ENCODE data around the gene EXOC6.

The EXOC6 gene

DNA sequence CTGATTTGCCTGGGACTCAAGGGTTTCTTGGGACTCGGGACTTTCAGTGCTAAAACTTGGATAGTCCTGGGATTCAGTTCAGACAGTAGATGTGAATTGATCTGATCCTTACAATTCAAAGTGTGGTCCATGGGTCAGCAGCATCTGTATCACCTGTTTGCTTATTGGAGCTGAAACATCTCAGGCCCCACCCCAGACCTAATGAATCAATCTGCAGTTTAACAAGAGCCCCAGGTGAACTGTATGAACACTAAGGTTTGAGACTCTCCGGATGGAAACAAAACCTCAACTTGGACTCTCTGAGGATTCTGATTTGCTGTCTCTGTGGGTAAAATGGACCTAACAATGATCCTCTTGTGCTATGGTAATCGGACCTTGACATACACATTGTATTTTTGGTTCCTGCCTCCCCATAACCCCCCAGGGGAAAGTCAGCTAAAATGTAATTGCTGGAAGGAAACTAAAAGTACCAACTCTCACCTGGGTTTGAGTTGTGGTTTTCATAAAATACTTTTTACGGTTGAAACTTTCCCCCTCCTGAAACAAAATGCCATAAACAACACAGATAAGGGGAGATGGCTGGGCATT lies 237.0 kb downstream of the EXOC6 start:
- Histone ChIP-seq H3K9me2 (replicated peaks; ENCODE audit: low read depth, low read length) (no peaks in the 10 kb centered on the region), H3K79me2 (ENCODE audit: insufficient read depth, low read length) (no peaks in the 10 kb centered on the region), H3F3A (ENCODE audit: low read depth) (no peaks in the 10 kb centered on the region), H3K4me2 (ENCODE audit: low read depth, low read length, poor library complexity, severe bottlenecking) (no peak overlapping the region), H3K4me3 (ENCODE audit: low read length, poor library complexity, severe bottlenecking) (no peak overlapping the region), H3K4me1 (ENCODE audit: insufficient read depth, low read length, poor library complexity, severe bottlenecking) (no peaks in the 10 kb centered on the region), H2AFZ (ENCODE audit: low read length) (no peak overlapping the region), H3K27me3 (ENCODE audit: insufficient read depth, low read length, poor library complexity, severe bottlenecking) (no peaks in the 10 kb centered on the region), H4K20me1 (ENCODE audit: insufficient read depth, low read length, poor library complexity, severe bottlenecking) (no peaks in the 10 kb centered on the region), H3K9ac (ENCODE audit: low read depth, low read length, poor library complexity, severe bottlenecking) (no peak overlapping the region), H3K9me3 (ENCODE audit: insufficient read depth, low read depth, low read length) (no peaks in the 10 kb centered on the region), H3K36me3 (ENCODE audit: insufficient read depth, low read length) (no peaks in the 10 kb centered on the region)
- TF ChIP-seq, protein P1, sequence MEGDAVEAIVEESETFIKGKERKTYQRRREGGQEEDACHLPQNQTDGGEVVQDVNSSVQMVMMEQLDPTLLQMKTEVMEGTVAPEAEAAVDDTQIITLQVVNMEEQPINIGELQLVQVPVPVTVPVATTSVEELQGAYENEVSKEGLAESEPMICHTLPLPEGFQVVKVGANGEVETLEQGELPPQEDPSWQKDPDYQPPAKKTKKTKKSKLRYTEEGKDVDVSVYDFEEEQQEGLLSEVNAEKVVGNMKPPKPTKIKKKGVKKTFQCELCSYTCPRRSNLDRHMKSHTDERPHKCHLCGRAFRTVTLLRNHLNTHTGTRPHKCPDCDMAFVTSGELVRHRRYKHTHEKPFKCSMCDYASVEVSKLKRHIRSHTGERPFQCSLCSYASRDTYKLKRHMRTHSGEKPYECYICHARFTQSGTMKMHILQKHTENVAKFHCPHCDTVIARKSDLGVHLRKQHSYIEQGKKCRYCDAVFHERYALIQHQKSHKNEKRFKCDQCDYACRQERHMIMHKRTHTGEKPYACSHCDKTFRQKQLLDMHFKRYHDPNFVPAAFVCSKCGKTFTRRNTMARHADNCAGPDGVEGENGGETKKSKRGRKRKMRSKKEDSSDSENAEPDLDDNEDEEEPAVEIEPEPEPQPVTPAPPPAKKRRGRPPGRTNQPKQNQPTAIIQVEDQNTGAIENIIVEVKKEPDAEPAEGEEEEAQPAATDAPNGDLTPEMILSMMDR (conservative IDR thresholded peaks at IDR 0.05; ENCODE audit: low read length): no peak
- TF ChIP-seq EZH2phosphoT487 (IDR thresholded peaks at IDR 0.05; ENCODE audit: borderline replicate concordance): no peak

DNA sequence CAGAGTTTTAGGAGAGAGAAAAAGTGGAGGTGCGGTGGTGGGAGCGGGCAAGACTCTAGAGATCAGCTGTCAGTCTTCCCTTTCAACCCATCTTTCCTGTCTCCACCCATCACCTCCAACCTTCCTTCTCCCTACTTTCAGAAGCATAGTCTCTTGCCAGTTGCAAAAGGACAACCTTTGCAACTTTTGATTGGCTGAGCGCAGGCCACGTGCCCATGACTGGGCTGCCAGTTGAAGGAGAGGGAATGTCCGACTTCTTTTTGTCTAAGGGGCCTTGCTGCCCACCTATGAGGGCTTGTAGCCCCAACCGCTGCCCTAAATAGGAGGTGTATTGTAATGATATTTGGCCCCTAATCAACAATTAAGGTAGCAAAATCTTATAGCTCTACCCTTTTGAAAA lies 238.0 kb downstream of the EXOC6 start:
- Histone ChIP-seq H3K4me1 (ENCODE audit: insufficient read depth, low read length, poor library complexity, severe bottlenecking) (no peaks in the 10 kb centered on the region), H2AFZ (ENCODE audit: low read length) (no peak overlapping the region), H3K9me2 (replicated peaks; ENCODE audit: low read depth, low read length) (no peaks in the 10 kb centered on the region), H3K4me2 (ENCODE audit: low read depth, low read length, poor library complexity, severe bottlenecking) (no peak overlapping the region), H3F3A (ENCODE audit: low read depth) (no peaks in the 10 kb centered on the region), H4K20me1 (ENCODE audit: insufficient read depth, low read length, poor library complexity, severe bottlenecking) (no peaks in the 10 kb centered on the region), H3K36me3 (ENCODE audit: insufficient read depth, low read length) (no peaks in the 10 kb centered on the region), H3K79me2 (ENCODE audit: insufficient read depth, low read length) (no peaks in the 10 kb centered on the region), H3K9ac (ENCODE audit: low read depth, low read length, poor library complexity, severe bottlenecking) (no peak overlapping the region), H3K27me3 (ENCODE audit: insufficient read depth, low read length, poor library complexity, severe bottlenecking) (no peaks in the 10 kb centered on the region), H3K9me3 (ENCODE audit: insufficient read depth, low read depth, low read length) (no peaks in the 10 kb centered on the region), H3K4me3 (ENCODE audit: low read length, poor library complexity, severe bottlenecking) (no peak overlapping the region)
- no peak for TF ChIP-seq EZH2phosphoT487 (IDR thresholded peaks at IDR 0.05; ENCODE audit: borderline replicate concordance)
- TF ChIP-seq, protein P1 (conservative IDR thresholded peaks at IDR 0.05; ENCODE audit: low read length): no peak

DNA sequence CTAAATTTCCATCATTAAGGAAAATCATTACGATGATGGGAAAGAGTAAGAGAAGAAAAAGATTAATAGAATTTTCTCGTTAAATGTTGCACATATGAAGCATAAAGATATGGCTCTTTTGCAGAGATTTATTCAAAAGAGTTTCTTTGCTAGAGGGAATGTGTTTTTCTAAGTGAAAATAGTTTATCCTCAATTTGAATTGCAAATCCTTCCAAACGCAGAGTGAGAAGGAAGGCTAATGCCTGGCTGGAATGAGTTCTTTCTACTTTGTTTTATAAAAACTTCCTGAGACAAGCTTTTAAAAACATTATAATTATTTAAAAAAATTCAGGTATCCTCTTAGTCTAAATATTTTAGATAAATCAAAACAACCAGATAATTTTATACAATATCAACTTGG lies 239.5 kb downstream of the EXOC6 start:
- Histone ChIP-seq H3K4me1 (ENCODE audit: insufficient read depth, low read length, poor library complexity, severe bottlenecking) (no peaks in the 10 kb centered on the region), H4K20me1 (ENCODE audit: insufficient read depth, low read length, poor library complexity, severe bottlenecking) (no peaks in the 10 kb centered on the region), H3K9me2 (replicated peaks; ENCODE audit: low read depth, low read length) (no peaks in the 10 kb centered on the region), H3K4me2 (ENCODE audit: low read depth, low read length, poor library complexity, severe bottlenecking) (no peak overlapping the region), H3K79me2 (ENCODE audit: insufficient read depth, low read length) (no peaks in the 10 kb centered on the region), H3K9ac (ENCODE audit: low read depth, low read length, poor library complexity, severe bottlenecking) (no peak overlapping the region), H3F3A (ENCODE audit: low read depth) (no peaks in the 10 kb centered on the region), H3K4me3 (ENCODE audit: low read length, poor library complexity, severe bottlenecking) (no peak overlapping the region), H3K27me3 (ENCODE audit: insufficient read depth, low read length, poor library complexity, severe bottlenecking) (no peaks in the 10 kb centered on the region), H3K36me3 (ENCODE audit: insufficient read depth, low read length) (no peaks in the 10 kb centered on the region), H2AFZ (ENCODE audit: low read length) (no peak overlapping the region), H3K9me3 (ENCODE audit: insufficient read depth, low read depth, low read length) (no peaks in the 10 kb centered on the region)
- no peak for TF ChIP-seq EZH2phosphoT487 (IDR thresholded peaks at IDR 0.05; ENCODE audit: borderline replicate concordance)
- TF ChIP-seq, protein P1 (conservative IDR thresholded peaks at IDR 0.05; ENCODE audit: low read length): no peak

All from Loucy (cell line).